Endothelial cell (in vitro differentiated cells): ENCODE results near the gene SAMD4A. TPM values are rescaled to one million over a fixed set of nuclear protein-coding genes. Genes with fewer than 3 reads are reported as not detected.
A peak's percentile ranks its signal among the peaks of the same experiment; 100 is the strongest.

ENCODE experiments used
- DNase-seq: peaks from one replicate; pipeline ENCODE4 v3.0.0; 2021; ENCODE audit warnings: low spot score
- H3K27ac Mint-ChIP-seq: one replicate; pipeline ENCODE4 v1.8.0; 2021; ENCODE audit warnings: mixed read lengths, inconsistent platforms; ENCODE audit not compliant: unreplicated experiment
- H3K27me3 Mint-ChIP-seq: one replicate; pipeline ENCODE4 v1.8.0; 2021; ENCODE audit warnings: mild to moderate bottlenecking, moderate library complexity, mixed read lengths, inconsistent platforms; ENCODE audit not compliant: unreplicated experiment
- H3K36me3 Mint-ChIP-seq: one replicate; pipeline ENCODE4 v1.8.0; 2021; ENCODE audit warnings: mild to moderate bottlenecking, low read depth, mixed read lengths, inconsistent platforms; ENCODE audit not compliant: unreplicated experiment
- H3K4me1 Mint-ChIP-seq: one replicate; pipeline ENCODE4 v1.8.0; 2021; ENCODE audit warnings: mild to moderate bottlenecking, mixed read lengths, inconsistent platforms; ENCODE audit not compliant: unreplicated experiment
- H3K4me3 Mint-ChIP-seq: one replicate; pipeline ENCODE4 v1.8.0; 2021; ENCODE audit warnings: mild to moderate bottlenecking, mixed read lengths, inconsistent platforms; ENCODE audit not compliant: unreplicated experiment
- H3K9me3 Mint-ChIP-seq: one replicate; pipeline ENCODE4 v1.8.0; 2021; ENCODE audit warnings: mixed read lengths, inconsistent platforms; ENCODE audit not compliant: unreplicated experiment
- CTCF ChIP-seq: fragments of 200-600 bp; sonication (generic); IDR thresholded peaks from one replicate; pipeline ENCODE4 v1.5.0; 2021; ENCODE audit warnings: antibody characterized with exemption; ENCODE audit not compliant: unreplicated experiment
- total RNA-seq: library from RNA; stranded (reverse); fragmentation: NEBNext Ultra II Directional; extraction: Animal tissue kit (Norgen Biotek cat#: 25700); gene quantifications from one replicate; pipeline ENCODE4 v1.2.1, GENCODE V29; 2021; ENCODE audit not compliant: unreplicated experiment

The SAMD4A gene
- total RNA-seq, 1 donor from 2014 or later: 9.2 TPM

GRCh38 chr14:54647378-54647777 is 80.5 kb downstream of the SAMD4A start:
- no peak for TF ChIP-seq CTCF
- peaks cover 25% of the 10 kb centered on the region for H3K4me1 Mint-ChIP-seq
- no peak overlapping the region for H3K4me3 Mint-ChIP-seq
- no peak for DNase-seq
- H3K36me3 Mint-ChIP-seq: no peaks in the 10 kb centered on the region
- H3K27ac Mint-ChIP-seq: no peak overlapping the region
- no peaks in the 10 kb centered on the region for H3K9me3 Mint-ChIP-seq
- peaks cover 3% of the 10 kb centered on the region for H3K27me3 Mint-ChIP-seq

GRCh38 chr14:54649056-54649455 is 82.1 kb downstream of the SAMD4A start:
- Mint-ChIP-seq H3K27me3 (peaks cover 12% of the 10 kb centered on the region), H3K9me3 (no peaks in the 10 kb centered on the region), H3K4me3 (no peak overlapping the region), H3K4me1 (peaks cover 28% of the 10 kb centered on the region), H3K36me3 (no peaks in the 10 kb centered on the region), H3K27ac (no peak overlapping the region)
- DNase-seq: no peak
- no peak for TF ChIP-seq CTCF

GRCh38 chr14:54650331-54650958 is 83.5 kb downstream of the SAMD4A start:
- peak overlapping the region; percentile 87 for H3K27ac Mint-ChIP-seq
- DNase-seq: no peak
- no peaks in the 10 kb centered on the region for H3K9me3 Mint-ChIP-seq
- no peak for TF ChIP-seq CTCF
- H3K4me1 Mint-ChIP-seq: peaks cover 39% of the 10 kb centered on the region
- no peaks in the 10 kb centered on the region for H3K36me3 Mint-ChIP-seq
- no peak overlapping the region for H3K4me3 Mint-ChIP-seq
- peaks cover 12% of the 10 kb centered on the region for H3K27me3 Mint-ChIP-seq

GRCh38 chr14:54650959-54651351 is 84.0 kb downstream of the SAMD4A start:
- H3K4me3 Mint-ChIP-seq: no peak overlapping the region
- TF ChIP-seq CTCF: no peak
- peaks cover 39% of the 10 kb centered on the region for H3K4me1 Mint-ChIP-seq
- no peak for DNase-seq
- no peaks in the 10 kb centered on the region for H3K36me3 Mint-ChIP-seq
- peak overlapping the region; percentile 14 for H3K27ac Mint-ChIP-seq
- H3K9me3 Mint-ChIP-seq: no peaks in the 10 kb centered on the region
- H3K27me3 Mint-ChIP-seq: peaks cover 12% of the 10 kb centered on the region

- H3K4me1 Mint-ChIP-seq: peaks cover 39% of the 10 kb centered on the region
- no peak for TF ChIP-seq CTCF
- no peaks in the 10 kb centered on the region for H3K9me3 Mint-ChIP-seq
- peak overlapping the region; percentile 87 for H3K27ac Mint-ChIP-seq
- no peak for DNase-seq
- no peaks in the 10 kb centered on the region for H3K36me3 Mint-ChIP-seq
- no peak overlapping the region for H3K4me3 Mint-ChIP-seq
- H3K27me3 Mint-ChIP-seq: peaks cover 12% of the 10 kb centered on the region
Observed at GRCh38 chr14:54651649-54652048, 84.7 kb downstream of the SAMD4A start.
